AG04449 (cell line): ENCODE data around the gene SMIM24.
"Not testable (repeated sequence)": the region's sequence is repeated elsewhere in the genome, so short reads cannot be mapped to it uniquely, and the experiment has no call there.

Experiments used
- CTCF ChIA-PET: fragments of 350-600 bp; formaldehyde crosslinking; extraction: SDS; loops from one replicate; lab custom pipeline; 2021; ENCODE audit warnings: antibody characterized with exemption; lab: Yijun Ruan, JAX
- POLR2A ChIA-PET: fragments of 400-600, 350-600 bp; formaldehyde crosslinking; extraction: SDS; loops from one replicate; lab custom pipeline; 2020; ENCODE audit warnings: antibody characterized with exemption, inconsistent platforms; lab: Yijun Ruan, JAX
- DNase-seq: peaks from one replicate; pipeline ENCODE4 v3.0.0-alpha.2; 2010; ENCODE audit warnings: low read depth, low spot score
- H3K4me3 ChIP-seq: 2 replicates; pipeline ENCODE4 v1.5.1; 2011; ENCODE audit warnings: low read depth, mild to moderate bottlenecking, control low read depth, low read length
- CTCF ChIP-seq: IDR thresholded peaks from one replicate; pipeline ENCODE4 v1.5.1; 2011; ENCODE audit warnings: mild to moderate bottlenecking, moderate library complexity, low read length, control low read depth, inconsistent platforms; ENCODE audit not compliant: insufficient read depth; ENCODE audit errors: missing control alignments

SMIM24 gene

GRCh38 chr19:3451451-3451866 is 28.9 kb downstream of the SMIM24 start:
- ChIA-PET POLR2A (interaction anchor here (0.6 kb wide), 2 partner anchors 43 to 81 kb away, joined by 3 to 4 read pairs; no protein-coding TSS in a partner anchor), CTCF (interaction anchor here (0.7 to 1.4 kb wide), 2 partner anchors 21 to 48 kb away, joined by 3 to 7 read pairs; no protein-coding TSS in a partner anchor)
- TF ChIP-seq CTCF = no peak
- no peak for DNase-seq
- H3K4me3 ChIP-seq = no peak overlapping the region

GRCh38 chr19:3450796-3451411 is 29.4 kb downstream of the SMIM24 start:
- CTCF ChIA-PET = interaction anchor here (1.4 kb wide), 1 partner anchor 22 kb away, joined by 7 read pairs; no protein-coding TSS in a partner anchor
- POLR2A ChIA-PET = interaction anchor here (0.6 kb wide), 1 partner anchor 81 kb away, joined by 3 read pairs; no protein-coding TSS in a partner anchor
- no peak overlapping the region for H3K4me3 ChIP-seq
- peak; percentile 98 for DNase-seq
- no peak for TF ChIP-seq CTCF

GRCh38 chr19:3448616-3449334 is 31.6 kb downstream of the SMIM24 start:
- TF ChIP-seq CTCF = no peak
- no peak overlapping the region for H3K4me3 ChIP-seq
- POLR2A ChIA-PET = no interaction called here
- DNase-seq = no peak
- CTCF ChIA-PET = interaction anchor here (1.2 to 1.3 kb wide), 2 partner anchors 22 to 24 kb away, joined by 3 to 6 read pairs; no protein-coding TSS in a partner anchor

GRCh38 chr19:3446657-3447056 is 33.7 kb downstream of the SMIM24 start:
- POLR2A ChIA-PET = interaction anchor here (0.6 kb wide), 1 partner anchor 17 kb away, joined by 3 read pairs; no protein-coding TSS in a partner anchor
- H3K4me3 ChIP-seq, DNase-seq: not testable (repeated sequence)
- CTCF ChIA-PET = interaction anchor here (1.4 to 3.1 kb wide), 4 partner anchors 17 to 119 kb away, joined by 3 to 12 read pairs (median 5); no protein-coding TSS in a partner anchor

GRCh38 chr19:3444695-3445234 is 35.6 kb downstream of the SMIM24 start:
- no peak for TF ChIP-seq CTCF
- no peak overlapping the region for H3K4me3 ChIP-seq
- DNase-seq = no peak
- ChIA-PET POLR2A (no interaction called here), CTCF (interaction anchor here (1.0 to 3.1 kb wide), 3 partner anchors 16 to 117 kb away, joined by 4 to 12 read pairs (median 5); no protein-coding TSS in a partner anchor)

GRCh38 chr19:3443840-3444694 is 36.3 kb downstream of the SMIM24 start:
- ChIA-PET CTCF (interaction anchor here (1.0 kb wide), 1 partner anchor 15 kb away, joined by 4 read pairs; no protein-coding TSS in a partner anchor), POLR2A (no interaction called here)
- TF ChIP-seq CTCF = no peak
- H3K4me3 ChIP-seq = no peak overlapping the region
- DNase-seq = no peak
